NCI-H345 treated with DMSO at 0.1 percent for 48 hours (cell line): Measurements from ENCODE around the gene DGKG.

Source experiments
- DNase-seq: peaks from one replicate; lab custom pipeline; 2025; ENCODE audit not compliant: unreplicated experiment; lab: John Stamatoyannopoulos, UW

Gene DGKG

DNA sequence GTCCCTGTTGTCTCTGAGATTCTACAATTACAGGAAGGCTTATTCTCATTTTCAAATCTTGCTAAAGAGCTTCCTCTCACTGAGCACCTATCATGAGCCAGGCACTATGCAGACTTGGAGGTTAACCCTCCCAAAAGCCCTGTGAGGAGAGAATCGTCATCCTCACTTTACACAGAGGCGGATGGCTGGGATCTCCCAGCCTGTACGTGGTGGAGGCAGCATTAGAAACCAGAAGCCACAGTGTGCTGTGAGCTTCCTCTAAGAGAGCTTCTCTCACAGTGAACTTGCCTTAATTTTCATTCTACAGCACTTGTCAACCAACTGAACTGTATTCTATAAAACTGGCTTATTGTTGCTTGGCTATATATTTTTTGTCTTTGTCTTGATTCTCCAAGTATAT, 6.1 kb upstream of the DGKG start:
- DNase-seq: no peak

DNA sequence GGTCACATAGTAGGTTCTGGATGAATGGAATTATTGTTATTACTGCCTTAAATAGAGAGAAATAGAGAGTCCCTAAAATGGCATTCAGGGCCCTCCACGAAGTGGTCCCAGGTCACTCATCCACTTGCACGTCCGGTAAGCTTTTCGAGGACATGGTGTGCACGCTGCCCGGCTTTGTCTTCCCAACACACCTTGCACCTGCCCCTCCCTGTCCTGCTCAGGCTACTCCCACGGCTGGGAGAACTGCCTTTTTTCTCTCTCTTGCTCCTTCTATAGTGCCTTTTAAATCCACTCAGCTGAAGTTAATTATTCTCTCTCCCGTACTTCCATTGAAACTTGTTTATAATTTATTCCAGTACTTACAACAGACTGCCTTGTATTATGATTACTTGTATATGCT, 5.6 kb upstream of the DGKG start:
- no peak for DNase-seq

DNA sequence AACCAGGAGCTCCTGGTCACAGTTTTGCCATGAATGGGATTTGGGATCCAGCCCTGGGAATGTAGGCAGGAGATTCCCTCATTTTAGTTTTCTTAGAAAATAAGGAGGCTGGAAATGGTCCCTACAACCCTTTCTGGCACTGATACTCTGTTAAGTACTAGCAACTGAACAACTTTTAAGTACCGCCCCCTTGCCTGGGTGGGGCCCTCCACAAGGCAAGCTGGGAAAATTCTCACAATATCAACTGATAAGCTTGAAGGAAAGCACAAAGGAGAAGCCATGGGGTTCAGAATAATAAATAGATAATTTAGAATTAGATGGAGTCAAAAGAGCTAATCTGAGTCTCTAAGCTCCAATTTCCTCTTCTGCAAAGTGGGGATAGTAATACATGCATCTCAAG, 4.2 kb upstream of the DGKG start:
- no peak for DNase-seq

DNA sequence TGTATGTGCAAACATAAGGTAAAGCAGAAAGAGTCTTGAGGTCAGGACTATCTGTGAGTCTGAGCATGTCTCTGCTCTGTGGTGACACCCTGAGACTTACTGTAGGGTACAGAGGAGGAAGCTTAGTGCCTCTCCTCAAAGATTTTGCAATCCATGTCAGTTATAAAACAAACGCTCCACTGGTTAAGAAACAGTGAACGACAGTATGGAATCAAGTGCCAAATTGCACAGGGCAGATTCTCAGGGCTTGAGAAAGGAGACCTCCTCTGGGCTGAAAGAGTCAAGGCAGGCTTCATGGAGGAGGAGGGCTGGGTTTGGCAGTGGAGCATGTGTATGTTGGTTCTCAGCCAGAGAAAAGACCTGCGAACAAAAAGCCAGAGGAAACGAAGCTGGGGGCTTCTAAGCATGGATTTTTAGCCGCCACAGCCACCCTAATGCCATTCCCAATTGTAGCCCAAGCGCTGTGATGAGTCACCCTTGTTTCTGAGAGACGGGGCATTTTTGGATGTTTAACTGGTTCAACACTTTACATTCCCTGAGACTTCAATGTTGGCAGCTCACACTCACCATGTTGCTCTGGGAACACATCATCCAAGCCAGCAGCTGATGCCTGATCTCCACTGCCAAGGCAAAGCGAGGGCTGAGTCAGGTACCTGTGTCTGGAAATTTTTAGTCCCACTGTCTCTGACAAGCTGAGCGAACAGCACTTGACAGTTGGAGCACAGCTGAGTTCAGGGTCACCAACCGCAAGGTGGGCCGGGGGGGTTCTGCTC, 3.4 kb upstream of the DGKG start:
- no peak for DNase-seq

DNA sequence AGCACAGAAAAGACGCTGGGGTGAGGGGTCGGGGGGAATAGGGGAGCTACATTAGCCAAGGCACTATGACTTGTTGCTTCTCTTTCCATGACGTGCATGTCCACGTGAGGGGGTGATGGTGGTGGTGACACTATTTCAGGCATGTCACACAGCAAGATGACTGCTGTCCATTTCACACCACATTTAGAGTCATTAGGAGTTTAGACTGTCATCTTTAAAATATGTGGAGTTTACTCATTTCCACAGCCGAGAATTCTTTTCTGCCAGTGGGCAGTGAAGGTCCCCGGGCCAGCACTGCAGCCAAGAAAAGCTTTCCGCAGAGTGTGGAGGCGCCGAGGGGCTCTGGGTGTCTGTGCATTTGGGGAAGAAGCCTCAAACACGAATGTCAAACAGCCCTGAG, 954 bp upstream of the DGKG start:
- DNase-seq: no peak

DNA sequence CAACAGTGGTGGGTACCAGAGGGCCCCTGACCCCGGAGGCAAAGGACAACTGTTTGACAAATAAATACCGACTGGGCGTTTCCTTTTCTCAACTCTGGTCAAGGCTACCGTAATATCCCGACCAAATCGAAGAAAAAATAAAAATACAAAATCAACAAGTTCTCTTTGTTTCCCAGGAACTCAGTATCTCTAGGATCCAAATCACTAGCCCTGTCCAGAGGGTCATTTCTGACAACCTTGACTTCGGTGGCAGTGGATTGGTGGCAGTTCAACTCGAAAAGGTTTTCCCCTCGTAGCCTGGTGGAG, 456 bp upstream of the DGKG start:
- DNase-seq: no peak

DNA sequence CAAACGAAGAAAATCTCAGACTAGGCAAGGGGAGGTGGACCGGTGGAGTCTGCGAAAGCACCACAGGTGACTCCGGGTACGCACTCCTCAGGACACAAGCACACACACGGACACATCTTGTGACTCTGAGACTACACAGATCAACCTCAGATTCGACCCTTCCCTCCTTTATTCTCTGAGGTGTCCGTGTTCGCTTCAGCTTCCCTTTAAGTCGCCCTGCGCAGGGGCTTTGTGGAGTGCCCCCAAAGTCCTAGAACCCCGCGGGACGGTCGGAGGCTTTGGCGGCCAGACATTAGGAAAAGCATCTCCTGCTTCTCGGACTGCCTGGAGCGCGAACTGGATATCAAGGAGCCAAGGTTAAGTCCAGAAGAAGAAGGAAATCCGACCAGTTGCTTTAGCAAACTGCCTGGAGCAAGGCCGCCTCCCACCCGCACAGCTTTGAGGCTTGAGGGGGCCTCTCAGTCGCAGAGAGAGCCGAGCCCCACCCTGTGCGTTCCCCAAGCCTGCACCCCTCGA, 730 bp downstream of the DGKG start:
- DNase-seq: no peak

DNA sequence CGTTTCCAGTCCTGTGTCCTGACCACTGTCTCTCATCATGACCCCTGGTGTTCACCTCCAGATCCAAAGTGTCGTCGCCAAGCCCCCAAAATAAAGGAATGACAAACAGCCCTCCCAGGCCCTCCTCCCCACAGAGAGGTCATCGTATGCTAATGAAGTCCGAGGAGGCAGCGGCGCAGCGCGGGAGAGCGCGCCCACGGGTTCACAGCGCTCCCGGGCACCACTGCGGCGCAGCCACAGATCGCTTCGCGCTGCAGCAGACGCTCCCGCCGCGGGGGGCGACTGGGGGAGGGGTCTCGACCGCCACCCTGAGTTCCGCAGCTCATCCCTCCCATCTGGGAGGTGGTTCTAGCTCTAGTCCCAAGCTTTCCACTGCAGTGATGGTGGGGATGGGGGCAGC, 1.3 kb downstream of the DGKG start:
- peak; percentile 47 for DNase-seq

DNA sequence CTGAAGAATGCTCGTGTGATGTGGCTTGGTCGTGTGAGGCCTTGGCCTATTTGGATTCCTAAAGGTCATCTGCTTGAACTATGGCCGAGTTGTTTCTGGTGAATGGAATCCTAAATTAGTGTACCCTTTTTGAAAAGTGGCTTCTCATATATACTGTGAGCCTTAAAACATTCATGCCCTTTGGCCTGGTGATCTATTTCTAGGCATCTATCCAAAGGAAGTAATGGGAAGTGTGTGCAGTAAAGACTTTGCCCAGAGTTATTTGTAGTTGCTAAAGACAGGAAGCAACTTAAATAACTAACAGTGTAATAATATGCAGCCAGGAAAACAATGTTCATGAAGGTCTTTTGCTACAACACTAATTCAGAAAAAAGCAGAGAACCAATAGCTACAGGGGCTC, 3.0 kb downstream of the DGKG start:
- DNase-seq: no peak

DNA sequence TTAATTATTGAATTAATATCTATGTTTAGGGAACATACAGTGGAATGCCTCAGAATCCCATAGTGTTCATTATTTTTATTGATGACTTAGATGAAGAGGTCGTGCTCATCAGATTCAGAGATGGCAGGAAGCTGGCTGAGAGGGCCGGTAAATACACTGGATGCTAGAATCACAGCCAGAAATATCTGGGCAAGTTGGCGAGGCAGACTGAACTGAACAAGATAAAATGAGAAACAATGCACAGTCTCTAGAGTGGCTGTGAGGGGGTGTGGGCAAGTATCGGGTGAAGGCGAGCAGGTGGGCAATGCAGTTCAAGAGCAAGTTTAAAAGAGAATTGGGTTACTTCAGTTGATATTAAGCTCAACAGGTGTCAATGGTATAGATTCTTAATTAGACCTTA, 5.9 kb downstream of the DGKG start:
- no peak for DNase-seq

DNA sequence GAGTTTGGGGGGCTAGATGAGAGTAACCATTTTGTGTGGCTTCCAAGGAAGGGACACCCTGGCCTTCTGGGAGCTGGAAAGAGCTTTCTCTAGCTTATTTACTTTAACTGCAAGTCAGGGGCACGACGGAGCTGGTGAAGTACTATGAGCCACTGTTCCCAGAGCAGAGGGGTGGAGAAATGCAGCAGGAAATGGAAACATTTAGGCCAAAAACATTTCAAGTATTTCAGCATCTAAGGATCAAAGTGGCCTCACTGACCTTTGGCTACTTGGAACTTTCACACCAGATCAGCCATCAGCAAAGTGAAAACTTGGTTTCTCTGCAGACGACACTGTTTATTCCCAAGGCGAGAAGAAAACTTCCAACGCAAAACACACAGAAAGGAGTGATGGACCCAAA, 7.9 kb downstream of the DGKG start:
- no peak for DNase-seq

DNA sequence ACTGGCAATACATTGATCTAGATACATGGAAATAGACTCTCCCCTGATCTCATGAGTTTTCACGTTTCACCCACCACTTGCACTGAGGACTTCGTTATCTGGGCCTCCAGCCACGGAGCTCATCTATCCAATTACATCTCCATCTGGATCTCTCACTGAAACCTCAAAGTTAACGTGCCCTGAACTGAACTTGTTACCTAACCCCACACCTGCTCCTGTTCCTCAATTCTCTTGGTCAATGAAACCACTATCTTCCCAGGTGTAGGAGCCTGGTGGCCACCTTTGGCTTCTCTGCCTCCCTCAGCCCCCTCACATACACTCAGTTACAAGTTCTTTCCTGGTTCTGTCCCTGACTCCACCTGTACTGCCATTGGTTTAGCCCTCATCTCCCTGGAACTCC, 9.7 kb downstream of the DGKG start:
- DNase-seq: no peak

DNA sequence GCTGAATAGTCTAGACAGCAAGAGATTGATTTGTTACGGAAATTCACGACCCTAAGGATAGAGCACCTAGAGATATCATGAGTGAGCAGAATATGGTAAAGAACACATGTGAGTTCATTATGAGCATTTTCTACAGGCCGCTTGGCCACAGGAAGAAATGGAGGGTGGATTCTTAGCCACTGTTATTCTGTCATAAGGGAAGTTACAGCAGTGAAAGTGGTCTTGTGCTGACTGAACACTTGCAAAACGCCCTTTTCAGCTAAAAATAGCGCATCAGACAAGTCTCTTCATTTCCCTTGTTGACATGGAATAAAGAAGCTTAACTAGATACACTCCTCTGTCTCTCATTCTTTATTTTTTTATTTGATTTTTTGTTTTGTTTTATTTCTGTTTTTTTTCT, 19.8 kb downstream of the DGKG start:
- DNase-seq: no peak

DNA sequence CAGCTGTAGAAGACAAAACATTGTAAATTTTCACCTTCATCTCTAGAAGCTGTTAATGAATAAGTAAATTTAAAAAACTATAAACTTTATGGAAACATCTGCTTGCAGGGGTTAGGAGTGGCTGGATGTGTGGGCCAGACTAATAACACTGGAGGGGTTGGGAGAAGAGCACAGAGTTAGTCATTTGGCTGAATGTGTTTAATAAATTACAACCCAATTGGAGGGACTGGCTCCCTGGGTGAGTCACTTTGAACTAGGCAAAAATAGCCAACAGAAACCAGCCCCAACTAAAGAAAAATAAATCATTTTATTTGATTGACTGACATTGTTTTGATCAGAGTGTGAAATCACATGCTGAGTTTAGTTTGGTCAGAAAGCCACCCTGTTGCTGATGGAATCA, 21.8 kb downstream of the DGKG start:
- DNase-seq: no peak

DNA sequence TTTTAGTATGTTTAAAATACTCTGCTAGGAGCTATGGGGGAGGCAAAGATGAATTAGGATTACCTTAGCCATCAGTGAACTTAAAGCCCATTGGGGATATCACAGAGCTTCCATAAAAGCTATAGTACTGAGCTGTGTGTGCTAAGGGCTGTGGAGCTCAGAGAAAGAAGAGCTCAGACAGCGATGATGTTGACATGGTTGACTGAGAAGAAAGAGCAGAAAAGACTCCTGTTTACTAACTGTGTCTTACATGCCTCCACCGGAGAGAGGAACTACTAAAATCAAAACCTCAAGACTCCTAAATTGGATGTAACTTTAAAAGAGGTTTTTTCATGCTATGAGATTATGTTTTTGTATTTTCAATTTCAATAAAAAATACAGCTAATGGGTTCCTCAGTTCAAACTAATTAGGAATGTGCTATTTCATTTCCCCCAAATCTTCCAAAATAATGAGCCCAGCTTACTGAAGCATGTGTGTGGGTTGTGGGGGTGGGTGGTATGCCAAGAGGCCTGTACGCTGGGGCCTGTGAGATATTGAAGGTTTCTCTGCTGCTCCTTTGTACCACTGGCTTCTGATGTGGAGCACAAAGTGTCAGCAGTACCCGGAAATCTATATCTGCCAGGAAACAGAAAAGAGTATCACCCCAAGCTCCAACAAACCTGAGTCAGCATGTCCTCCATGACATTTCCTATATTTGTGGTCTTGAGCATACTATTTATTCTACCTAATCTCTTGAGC, 22.7 kb downstream of the DGKG start:
- no peak for DNase-seq

DNA sequence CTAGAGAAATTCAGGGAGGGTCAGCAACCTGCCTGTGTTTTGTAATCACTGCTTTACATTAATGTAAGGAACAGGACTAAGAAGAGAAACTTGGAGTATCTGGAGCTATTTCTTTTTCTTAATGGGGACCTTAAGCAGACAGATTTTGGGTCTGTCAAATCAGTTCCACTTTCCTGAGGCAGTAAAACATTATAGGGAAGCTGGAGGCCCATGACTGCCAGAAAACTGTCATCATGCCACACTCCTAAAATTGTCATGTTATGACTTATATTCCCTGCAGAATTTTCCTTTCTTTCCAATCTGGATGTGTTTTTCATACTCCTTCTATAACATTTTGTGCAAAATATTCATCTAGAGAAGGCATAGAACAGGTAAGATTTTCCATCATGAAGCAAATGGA, 28.8 kb downstream of the DGKG start:
- no peak for DNase-seq

DNA sequence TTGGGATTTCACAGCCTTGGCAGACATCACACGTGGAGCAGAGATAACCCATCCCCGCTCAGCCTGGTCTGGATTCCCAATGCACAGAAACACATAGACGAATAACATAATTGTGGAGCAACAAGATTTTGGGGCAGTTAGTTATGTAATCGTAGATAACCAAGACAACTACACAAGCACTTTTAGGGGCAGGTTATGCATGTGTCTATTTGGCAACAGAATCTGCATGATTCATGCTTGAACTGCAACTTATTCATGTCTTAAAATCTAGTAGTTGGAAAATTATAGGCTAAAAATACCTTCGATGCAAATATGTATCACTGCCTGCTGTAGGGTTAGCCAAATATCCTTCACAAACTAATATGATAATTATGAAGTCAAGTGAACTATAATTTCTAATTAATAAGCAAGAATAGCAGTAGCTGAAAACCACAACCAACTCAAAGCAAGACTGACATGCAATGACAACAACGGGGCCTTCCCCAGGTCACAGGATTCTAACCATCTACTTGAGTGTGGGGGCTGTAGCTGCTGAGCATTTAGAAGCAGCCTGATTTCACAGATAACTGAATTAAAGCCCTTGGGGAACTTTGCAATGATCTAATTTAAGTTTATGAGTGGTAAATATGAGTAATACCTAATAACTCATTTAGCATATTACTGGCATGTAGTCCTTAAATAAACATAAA, 31.1 kb downstream of the DGKG start:
- DNase-seq: no peak

DNA sequence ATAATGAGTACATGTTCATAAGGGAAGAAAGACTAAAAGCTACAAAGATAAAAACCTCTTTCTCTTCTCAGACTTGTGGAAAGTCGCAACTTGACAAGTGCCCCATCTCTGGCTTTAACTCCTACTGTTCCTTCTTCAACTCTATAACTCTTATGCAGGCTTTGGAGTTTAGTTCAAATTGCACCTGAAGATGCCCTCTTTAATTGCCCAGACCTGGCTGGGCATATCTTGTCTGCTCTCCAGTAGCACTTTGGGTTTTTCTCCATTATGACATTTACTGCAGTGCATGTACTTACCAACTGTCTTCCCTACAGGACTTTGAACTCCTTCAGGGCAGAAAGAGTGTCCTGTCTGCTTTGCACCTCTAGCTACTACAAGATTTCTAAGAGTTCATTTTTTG, 32.4 kb downstream of the DGKG start:
- no peak for DNase-seq

DNA sequence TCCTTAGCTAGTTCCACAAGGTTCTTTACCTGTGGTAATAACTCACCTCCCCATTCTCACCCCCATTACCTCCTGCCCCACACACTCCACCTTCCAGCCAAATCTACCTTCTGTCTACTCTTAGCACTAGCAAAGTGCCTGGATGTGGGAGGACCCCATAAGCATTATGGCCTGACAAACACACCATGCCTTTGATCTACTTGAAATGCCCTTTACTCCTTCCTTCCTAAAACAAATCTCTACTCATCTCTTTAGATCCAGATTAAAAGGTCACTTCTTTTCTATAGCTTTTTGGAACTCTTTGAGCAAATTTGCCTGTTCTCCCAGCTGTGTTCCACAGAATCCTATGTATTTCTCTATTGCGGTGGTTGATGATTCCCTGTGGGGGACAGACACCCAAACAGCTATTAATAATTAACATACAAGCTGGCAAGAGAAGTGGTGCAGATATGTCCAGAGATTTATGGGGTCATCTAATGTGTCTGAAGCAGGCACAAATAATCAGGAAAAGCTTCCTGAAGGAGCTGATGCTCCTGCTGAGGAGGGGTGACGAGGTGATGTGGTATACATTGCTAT, 34.0 kb downstream of the DGKG start:
- no peak for DNase-seq

DNA sequence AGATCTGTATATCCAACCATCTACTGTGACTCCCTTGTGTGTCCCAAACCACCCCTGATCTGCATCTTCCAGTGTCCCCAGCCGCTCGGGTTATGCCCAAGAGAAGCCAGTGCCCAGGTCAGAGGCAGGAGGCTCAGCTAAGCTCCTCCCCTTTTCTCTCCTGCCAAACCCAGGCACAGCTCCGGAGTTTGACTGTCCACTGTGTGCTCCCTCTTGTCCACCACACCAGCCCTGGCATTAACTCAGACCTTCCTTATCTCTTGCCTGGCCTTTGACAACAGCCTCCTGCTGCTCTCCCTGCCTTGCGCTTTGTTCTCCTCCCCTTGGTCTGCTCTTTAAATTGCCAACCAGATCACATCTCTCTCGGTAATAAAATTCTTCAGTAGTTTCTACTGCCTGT, 39.3 kb downstream of the DGKG start:
- DNase-seq: no peak

DNA sequence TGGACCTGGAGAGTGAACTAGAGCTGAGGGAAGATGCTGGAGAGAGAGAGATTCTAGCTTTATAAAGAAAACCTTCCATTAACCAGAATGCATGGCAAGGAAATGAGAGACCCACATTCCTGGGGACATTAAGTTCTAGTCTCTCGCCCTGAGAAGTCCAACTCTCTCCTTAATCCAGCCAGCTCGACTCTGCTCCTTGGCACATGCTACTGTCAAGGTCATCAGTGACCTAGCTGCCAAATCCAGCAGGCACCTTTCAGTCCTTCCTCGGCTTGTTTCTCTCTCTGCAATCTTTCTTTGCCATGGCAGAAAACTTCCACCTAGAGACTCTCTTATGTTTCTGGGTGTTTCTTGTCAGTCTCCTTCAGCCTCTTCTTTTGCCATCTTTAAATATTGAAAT, 40.3 kb downstream of the DGKG start:
- DNase-seq: no peak
